Inflammatory macrophage treated with lipopolysaccharide for 1 hour (primary cell): ENCODE measurements around the gene ELMO1.

Source experiments
- DNase-seq, 2 donors: peaks; one replicate each; pipeline ENCODE4 v3.0.0-alpha.2; 2020 to 2022

The ELMO1 gene

DNA sequence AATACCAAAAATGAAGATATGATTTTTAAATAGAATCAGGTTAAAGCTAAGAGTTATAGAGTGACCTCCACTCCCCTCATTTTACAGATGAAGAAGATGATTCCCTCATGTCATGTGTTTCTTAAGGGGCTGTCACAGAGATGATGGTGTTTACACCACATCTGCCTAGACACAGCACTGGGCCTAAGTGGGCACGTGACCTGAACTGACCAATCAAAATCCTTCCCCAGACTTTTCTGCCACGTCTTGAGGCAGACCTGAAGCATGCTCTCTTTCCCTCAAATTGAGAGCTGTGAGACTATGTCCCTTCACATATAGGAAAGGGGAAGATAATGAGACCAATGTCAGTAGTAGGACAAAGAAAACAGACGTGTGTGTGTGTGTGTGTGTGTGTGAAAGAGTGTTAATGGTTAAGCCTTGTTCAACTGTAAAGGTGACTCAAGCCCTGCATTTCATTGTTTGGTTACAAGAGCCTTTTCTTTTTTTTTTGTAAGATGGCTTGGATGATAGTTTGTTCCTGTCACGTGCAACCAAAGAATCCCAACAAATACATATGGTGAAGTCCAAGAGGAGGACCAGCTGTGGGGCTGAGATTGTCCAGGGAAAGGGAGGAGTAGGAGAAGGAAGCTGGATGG lies 551.6 kb downstream of the ELMO1 start:
- no peak for DNase-seq

DNA sequence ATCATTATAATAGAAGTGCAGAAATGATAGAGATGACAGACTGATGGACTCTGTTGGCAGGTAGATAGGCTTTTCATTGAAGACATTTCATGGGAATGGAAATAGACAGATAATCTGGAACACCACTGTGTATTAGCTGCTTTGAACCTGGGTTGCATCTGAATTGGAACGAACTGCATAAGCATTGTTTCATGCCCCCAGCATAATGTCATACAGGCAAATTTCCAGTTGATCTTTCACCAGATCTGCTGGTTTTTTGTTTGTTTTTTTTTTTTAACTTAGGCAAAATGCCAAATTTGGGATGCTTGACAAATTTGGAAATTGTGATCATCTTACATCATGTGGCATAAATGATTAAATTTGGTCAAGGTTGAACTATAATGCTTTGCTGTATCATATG lies 552.2 kb downstream of the ELMO1 start:
- no peak for DNase-seq

DNA sequence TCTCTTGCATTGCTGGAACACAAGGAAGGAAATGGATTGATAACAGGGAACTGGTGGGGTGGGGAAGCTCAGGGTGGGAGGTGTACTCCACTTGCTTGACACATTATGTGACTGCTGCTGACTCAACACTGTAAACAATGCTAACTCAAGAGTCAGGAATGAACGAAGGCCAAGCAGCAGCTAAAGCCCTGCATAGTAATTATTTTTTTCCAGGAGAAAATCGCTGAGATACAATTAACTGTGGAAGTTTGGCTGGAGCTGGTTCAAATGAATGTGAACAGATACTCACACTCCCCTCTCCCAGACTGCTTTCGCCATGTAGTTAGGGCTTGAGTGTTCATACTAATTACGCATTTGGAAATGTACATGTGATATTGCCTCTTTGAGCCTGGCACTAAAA lies 553.5 kb downstream of the ELMO1 start:
- DNase-seq: no peak

DNA sequence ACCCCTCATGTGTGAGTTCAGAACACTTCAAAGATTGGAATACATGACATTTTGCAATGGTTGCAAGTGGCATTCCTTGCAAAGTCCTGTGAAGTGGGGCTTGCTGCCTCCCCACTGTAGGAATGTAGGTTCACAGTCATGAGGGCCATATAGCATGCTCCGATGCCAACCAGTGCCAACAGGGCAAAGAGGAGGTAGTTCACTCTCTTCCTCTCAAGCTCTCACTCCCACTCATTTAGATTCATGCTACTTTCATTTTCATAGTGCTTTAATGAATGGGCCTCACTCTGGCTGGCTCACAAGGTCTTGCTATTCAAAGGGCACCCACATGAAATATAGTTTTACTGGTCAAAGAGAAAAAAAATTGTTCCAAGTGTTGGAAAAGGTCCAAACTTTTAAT lies 554.5 kb downstream of the ELMO1 start:
- peak; percentile 35 to 56 for DNase-seq

DNA sequence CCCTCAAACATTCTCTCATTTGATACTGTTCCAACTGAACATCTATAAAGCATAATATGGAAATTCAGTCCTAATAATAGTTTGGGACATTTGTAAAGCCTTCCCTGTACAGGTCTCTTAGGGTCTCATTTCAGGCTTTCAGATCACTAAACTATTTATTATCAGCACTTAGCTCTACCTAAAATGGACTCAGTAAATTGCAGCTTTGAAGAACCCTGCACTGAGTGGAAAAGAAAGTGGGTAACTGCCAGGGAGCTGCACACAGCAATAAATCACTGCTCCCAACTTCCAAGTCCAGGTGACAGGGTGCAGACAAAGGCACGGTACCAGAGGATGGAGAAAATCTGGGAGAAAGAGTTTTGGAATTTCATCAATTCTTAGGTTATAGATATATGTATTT lies 559.5 kb downstream of the ELMO1 start:
- DNase-seq: no peak

DNA sequence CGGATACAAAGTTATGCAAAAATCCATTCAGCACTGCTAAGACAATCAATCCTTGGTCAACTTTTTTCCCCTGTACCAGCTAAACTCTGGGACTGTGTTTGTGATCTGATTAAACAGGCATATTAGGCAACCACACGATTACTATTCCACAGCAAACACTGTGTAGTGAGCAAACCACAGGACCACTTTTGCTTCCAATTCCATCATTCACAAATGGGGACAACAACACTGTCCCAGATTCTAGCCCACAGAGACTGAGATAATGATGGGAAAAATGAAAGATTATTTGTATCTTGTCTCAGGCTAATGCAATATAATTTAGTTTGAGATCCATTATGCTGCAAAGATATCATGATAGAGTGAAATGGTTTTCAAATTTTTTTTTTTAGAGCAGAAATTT lies 560.7 kb downstream of the ELMO1 start:
- no peak for DNase-seq

DNA sequence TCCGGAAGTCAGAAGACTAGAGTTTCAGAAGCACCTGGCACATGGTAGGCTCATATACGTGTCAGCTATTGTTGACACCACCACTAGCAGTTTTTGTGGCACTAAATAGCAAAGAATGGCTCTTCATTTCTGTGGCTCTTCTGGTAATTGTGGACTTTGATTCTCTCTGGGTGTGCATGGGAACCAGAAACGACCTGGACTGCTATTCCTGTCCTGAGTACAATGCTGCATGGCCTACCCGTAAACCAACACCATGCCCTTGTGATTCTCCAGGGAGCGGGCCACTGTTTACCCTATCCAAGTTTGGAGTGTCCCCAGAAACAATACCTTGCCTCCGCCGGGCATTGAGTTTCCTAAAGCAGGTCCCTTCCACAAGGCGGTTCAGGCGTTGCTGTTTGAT lies 561.4 kb downstream of the ELMO1 start:
- DNase-seq: no peak

DNA sequence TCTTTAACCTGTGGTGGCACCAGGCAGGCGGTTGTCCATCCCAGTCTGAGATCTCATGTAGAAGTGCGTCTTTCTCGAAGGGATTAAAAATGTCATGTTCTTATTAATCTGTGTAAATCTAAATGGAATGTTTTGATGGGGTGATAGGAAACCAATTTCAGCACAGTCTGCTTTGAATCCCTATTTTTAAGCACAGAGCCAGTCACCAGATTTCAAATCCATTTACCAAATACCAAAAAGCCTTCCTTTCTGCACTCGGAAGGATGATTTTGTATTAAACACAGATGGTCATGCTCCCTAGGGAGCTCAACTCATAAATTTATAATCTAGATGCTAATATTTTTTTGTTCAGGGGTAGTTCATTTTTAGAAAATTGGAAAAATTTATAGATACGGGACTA lies 563.8 kb downstream of the ELMO1 start:
- no peak for DNase-seq

DNA sequence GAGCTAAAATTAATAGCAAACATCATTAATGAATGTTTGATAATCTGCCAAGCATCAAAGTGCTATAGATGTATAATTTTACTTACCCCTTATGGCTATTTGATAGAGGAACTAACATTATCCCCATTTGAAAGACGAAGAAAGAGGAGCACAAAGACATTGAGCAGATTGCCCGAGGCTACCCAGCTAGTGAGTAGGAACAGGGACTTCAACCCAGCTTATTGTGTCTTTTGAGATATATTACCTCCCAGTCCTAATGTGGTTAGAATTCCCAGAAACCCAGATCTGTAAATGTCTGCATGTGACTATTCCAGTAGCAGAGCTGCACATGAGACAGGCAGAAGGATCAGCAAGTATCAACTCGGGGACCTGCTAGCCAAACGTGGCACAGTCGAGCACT lies 564.3 kb downstream of the ELMO1 start:
- no peak for DNase-seq

DNA sequence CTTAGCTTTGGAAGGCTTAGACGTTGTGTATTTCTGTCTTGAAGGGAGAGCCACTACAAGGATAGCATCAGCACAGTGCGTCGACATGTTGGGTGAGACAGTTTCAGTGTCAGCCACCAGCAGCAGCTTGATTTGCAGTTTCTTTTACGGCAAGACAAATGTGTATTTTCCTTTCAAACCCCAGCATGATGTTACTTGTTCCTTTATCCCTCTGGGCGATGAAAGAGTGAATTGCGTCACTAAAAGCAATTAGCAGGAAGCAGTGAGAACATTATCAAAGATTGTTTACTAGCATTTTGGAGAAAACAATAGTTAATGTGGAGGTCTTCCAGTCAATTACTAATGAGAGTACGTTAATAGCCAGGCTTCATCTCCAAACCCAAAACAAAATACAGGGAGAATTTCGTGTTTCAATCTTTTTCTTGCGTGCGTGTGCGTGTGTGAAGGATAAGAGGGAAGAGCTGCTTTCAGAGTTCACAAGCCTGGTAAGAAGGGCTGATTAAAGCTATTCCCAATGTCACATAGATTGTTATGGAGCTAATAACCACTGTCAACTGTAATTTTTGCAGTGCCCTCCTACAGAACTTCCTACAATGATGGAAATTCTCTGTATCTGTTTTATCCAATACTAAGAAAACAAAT lies 567.3 kb downstream of the ELMO1 start:
- no peak for DNase-seq

DNA sequence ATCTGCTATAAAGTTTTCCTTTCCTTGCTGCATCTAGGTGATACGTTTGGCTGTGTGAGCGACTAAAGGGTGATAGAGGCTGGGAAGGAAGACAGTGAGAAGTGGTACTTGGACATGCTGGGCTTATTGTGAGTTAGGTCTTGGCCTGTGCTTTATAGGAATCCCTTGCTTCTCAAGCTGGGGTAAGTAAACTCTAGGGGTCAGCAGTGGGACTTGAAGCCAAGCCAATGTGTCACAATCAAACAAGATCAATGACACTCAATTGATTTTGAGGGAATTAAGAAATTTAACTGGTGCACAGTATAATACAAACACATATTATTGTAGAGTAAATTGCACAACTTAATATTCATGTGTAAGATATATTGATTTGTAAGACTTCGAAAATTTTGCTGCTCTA lies 568.6 kb downstream of the ELMO1 start:
- DNase-seq: no peak

DNA sequence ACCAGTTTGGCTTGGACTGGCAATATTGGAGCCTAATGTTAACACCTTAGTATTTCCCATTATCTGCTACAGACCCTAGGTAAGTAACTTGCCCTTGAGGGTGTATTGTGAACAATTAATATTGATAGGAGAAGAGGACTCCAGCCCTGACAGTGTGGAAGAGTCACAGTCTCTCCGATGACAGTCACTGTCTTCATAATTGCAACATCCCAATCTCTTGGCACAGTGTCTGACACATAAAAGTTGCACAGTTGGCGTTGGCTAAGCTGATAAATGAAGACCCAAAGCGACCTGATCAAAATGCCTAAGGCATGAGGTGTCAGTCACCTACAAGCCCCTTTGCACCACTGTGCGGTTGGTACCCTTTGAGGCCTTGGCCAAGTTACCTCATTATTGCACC lies 569.6 kb downstream of the ELMO1 start:
- DNase-seq: no peak

DNA sequence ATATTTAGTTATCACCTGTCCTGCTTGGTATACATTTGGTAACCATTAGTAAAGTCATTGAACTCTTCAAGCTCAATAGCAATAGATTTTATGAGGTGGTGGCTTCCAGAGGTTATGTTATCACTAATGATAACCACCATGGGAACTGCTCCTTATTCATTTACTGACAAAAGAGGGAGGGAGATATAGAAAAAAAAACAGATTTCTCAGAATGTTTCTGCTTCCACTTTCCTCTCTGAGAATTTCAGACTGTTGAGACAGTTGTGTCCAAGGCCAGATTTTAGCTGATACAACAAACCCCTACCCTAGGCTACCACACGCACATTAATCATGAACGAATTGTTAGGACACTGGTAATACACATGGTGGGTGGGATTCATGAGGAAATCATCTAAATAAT lies 570.4 kb downstream of the ELMO1 start:
- DNase-seq: no peak

DNA sequence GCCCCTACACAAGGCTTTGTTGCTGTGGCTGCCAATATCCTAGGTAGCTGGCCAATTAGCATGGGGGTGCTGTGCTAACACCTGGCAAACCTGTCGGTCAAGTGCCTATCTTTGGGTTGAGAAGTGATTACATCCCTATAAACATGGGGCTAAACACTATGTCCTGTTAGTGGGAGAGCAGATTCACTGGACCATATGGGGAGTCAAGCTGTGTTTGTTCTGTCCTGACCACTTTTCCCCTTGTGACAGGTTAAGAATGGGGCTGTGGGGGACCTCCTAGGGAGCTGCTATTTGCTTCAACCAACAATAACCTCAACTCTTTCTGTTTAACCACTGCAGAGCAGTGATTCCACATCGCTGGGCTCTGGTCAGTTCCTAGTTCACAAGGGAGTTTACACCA lies 572.9 kb downstream of the ELMO1 start:
- DNase-seq: no peak

DNA sequence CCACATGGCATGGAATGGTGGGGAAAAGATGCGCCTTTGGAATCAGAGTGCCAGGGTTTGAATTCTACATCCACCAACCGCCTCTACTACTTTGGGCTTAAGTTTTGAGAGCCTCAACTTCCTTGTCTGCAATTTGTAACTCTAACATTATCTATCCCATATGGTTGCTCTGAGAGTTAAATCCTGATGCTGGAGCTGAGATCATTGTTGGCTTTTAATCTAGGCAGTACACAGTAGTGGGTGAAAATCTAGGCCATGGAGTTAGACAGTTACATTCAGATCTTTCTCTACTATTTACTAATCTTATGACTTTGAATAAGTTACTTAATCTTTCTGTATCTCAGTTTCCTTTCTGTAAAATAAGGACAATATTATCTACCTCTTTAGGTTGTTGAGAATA lies 574.6 kb downstream of the ELMO1 start:
- no peak for DNase-seq

DNA sequence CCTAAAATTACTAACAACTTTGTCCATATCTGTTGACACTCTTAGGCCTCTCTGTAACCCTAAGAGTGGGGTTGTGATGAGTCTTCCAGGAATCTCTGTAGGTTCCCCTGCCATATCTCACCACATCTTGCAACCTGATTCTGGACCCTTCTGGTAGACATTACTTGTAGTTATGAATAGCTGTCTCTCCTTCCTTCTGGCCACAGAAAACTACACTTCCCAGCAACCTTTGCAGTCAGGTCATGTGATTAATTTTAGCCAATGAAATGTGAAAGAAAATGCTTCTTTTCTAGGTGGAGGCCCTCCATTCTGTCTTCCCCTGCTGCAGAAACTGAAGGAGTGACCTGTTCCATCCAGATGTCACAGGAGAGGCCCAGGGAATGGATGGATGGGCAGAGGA lies 576.8 kb downstream of the ELMO1 start:
- peak in 1 of 2 donors; percentile 12 for DNase-seq

DNA sequence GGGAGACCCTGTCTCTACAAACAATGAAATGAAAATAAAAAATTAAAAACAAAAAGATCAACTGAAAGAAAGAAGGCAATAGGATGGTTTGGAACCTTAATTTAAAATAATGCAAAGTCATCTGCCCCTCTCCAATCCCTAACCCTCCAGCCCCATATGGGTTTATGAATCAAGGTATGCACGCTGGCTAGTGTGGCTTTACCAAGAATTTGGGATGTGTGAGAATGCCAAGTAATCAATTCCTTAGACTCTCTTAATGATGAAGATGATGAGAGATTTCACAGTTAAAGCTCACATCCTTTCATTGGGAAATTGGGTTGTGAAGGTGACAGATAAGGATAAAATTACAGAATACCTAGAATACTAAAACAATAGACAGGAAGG lies 577.3 kb downstream of the ELMO1 start:
- DNase-seq: no peak

DNA sequence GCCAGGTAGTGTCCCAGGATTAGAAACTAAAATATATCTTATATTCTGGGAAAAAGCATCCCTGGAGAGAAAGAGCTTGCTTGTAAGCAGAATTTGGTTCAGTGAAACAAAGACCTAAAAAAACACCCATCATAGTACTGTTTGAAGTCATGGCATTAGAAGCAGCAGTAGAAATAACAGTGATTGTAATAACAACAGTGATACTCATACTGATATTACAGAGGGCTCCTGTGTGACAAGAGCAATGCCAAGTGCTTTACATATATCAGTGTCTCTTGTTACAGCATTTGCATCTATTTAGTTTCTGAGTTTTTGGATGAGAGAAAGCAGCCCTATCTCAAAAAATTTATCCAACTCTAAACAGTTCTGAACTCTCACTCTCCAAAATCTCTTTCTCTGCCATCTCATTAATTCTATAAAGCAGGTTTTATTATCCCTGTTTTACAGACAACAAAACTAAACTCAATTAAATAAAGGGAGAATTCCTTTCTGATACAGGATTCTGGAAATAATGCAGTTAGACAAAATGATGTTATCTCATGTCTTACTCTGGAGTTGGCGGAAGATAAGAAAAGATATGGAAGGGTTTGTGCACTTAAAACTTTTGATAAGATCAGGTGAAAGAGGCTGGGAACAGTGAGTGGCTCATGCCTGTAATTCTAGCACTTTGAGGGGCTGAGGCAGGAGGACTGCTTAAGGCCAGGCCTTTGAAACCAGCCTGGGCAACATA lies 577.9 kb downstream of the ELMO1 start:
- DNase-seq: no peak

DNA sequence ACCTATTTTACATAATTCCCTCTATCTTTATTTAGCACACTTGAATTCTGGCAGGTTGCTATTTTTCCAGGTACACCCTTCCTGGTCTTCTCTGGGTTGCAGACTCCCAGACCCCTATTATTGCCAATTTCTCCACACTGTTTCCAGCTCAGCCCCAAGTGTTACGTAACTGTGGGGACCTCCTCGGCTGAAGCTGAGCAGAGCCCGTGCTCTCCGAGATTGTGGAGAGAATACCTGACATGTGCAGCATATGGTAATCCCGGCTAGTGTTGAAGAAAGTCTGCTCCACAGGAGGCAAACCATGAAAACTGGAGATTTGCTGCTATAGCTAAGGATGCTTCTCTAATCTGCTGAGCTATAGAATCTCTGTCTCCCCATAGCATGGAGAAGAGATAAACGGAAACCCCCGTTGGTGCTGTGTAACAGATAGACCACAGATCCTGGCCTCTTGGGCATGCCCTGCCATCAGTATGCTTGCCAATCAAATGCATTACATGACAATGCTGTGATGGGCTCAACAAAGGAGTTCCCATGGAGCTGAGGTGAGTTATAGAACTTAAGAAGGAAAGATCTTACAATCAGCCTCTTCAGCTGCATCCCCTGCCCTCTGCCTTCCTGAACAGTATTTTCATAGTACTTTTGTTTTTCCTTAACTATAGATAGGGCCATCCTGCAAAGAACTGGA lies 579.8 kb downstream of the ELMO1 start:
- no peak for DNase-seq

DNA sequence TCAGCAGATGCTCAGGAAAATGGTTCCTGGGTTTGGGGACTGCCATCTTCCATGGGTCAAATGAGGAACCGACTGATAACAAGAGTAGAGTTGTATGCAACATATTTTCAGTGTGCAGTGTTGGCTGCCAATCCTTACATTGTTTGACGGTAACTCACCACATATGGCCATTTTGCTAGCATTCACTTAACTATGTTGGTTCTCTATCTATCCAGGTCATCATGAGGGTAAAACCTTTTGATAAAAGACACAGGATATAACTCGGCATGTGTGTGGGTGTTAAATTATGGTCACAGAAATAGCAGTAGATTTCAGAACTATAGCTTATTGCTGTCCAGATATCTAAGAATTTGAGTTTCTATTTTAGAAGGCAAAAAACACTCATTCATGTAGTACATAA lies 583.6 kb downstream of the ELMO1 start:
- DNase-seq: no peak

DNA sequence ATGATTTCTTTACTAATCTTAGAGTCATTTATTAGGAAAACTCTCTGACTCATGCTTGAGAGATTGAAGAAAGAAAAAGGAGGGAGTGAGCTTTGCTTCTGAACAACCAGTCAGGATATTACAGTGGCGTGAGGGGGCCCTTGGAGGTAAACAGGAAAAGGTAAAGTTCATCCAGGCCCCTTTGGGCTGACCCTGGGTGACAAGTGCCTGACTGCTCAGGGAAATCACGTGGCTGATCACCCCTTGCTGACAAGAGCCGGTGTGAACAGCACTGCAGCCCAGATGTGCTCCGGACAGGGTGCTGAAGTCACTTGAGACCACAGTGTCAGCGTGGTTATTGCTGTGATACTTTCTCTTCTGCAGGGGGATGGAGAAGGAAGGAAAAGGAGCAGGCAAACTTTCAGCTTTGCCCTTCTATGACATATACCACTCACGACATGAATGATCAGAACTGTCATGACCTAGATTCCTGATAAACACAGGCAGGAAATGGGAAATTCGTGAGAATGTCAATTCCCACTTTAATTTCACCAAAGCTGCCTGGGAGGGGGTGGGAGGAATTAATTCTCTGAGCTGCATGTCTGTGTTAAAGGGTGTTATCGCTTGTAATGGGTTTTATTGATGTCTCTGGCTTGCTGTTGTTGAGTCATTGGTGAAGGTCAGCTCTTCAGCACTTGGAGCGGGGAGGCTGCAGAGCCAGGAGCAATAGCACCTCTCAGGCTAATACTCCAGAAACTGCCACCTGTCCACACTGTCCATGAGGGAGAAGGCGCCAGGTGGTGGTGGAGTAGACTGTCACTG lies 584.6 kb downstream of the ELMO1 start:
- DNase-seq: no peak

DNA sequence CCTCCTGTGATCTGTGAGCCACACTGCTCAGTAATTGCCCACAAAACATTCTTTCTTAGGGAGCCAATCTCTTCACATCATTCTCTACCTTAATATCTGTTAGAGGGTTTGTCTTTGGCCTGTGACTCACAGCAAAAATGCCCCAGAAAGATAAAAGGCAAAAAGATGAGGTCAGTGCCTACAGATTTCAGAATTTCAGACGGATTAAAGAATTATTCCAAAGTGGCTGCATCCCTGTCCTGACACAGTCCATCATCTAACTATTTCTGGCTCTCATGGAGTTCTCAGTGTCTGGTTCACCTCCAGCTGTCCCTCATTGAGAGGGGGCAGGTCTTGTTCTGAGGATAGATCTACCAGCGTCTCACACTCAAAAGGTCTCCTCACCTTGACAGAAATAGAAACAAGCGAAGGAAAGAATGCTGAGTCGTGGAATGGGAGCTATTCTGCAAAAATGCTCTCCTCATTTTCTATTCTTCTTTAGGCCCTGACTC lies 585.8 kb downstream of the ELMO1 start:
- DNase-seq: no peak

DNA sequence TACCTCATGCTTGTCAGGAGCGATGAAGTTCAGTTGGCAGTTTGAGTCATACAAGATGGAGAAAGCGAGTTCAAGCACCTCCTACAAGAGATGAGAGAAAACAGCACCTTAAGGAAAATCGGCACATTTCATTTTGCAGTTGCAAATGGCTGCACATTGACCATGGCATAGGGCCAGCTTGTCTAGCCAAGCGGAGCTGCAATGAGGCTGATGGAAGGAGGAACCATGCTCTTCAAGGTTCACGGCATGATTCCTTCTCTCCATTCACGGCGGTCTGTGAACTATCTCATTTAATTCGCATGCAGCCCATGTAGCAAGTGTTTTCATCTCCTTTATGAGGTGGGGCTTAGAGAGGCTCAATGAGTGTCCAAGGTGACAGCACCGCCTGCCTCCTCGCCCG lies 587.0 kb downstream of the ELMO1 start:
- no peak for DNase-seq
